Endothelial cell of umbilical vein (primary cell): Measurements from ENCODE around the gene THG1L.

Source experiments
- CTCF ChIP-seq, 2 donors: IDR thresholded peaks; 1 replicate in 1 of 2; 2 replicates in 1 of 2; pipeline ENCODE4 v1.5.1; 2011; ENCODE audit warnings: low read length in 2 of 2, mild to moderate bottlenecking in 2 of 2, moderate library complexity in 2 of 2, control low read depth in 1 of 2, inconsistent platforms in 1 of 2, low read depth in 1 of 2; ENCODE audit not compliant: insufficient read depth in 1 of 2; ENCODE audit errors: extremely low read depth in 1 of 2
- EZH2 ChIP-seq: IDR thresholded peaks from 2 replicates; pipeline ENCODE4 v1.6.1; 2012; ENCODE audit warnings: borderline replicate concordance, low read depth, mild to moderate bottlenecking, moderate library complexity, low read length, inconsistent platforms; ENCODE audit not compliant: severe bottlenecking
- GATA2 ChIP-seq: IDR thresholded peaks from 2 replicates; pipeline ENCODE4 v1.7.0; 2011; ENCODE audit warnings: low read depth, mild to moderate bottlenecking, moderate library complexity, mixed read lengths, low read length; ENCODE audit not compliant: insufficient read length, insufficient read depth
- JUN ChIP-seq: IDR thresholded peaks from 2 replicates; pipeline ENCODE4 v1.6.1; 2011; ENCODE audit warnings: borderline replicate concordance, low read depth; ENCODE audit not compliant: insufficient read length, insufficient read depth
- MAX ChIP-seq: IDR thresholded peaks from 2 replicates; pipeline ENCODE4 v1.6.1; 2011; ENCODE audit not compliant: insufficient read depth, insufficient read length
- MYC ChIP-seq: IDR thresholded peaks from one replicate; pipeline ENCODE4 v1.6.1; 2011; ENCODE audit warnings: mild to moderate bottlenecking, low read depth, low read length
- POLR2A ChIP-seq: IDR thresholded peaks from 2 replicates; pipeline ENCODE4 v1.6.1; 2012; ENCODE audit warnings: low read depth, mild to moderate bottlenecking, control low read depth, low read length
- POLR2AphosphoS5 ChIP-seq: IDR thresholded peaks from 2 replicates; pipeline ENCODE4 v1.6.1; 2012; ENCODE audit warnings: low read depth, mild to moderate bottlenecking, control low read depth, low read length, moderate library complexity; ENCODE audit not compliant: insufficient read depth

- no peak for TF ChIP-seq CTCF (IDR thresholded peaks at IDR 0.05; ENCODE audit: extremely low read depth in 1 of 2, insufficient read depth in 1 of 2, low read depth in 1 of 2, low read length in 2 of 2)
- TF ChIP-seq JUN, result no peak
- no peak for TF ChIP-seq EZH2
- TF ChIP-seq POLR2AphosphoS5, result no peak
- TF ChIP-seq POLR2A, result no peak
- no peak for TF ChIP-seq MAX
- no peak for TF ChIP-seq MYC
- no peak for TF ChIP-seq GATA2
These were observed 1.4 kb upstream of the THG1L start for GRCh38 chr5:157729858-157730257.
